Right atrium auricular region (tissue), 2 donors: ENCODE results near the gene LAMC1. TPM values are rescaled to one million over a fixed set of nuclear protein-coding genes. Genes with fewer than 3 reads are reported as not detected.

Experiments
- DNase-seq: peaks from one replicate; pipeline ENCODE4 v3.0.0-alpha.2; 2019; ENCODE audit warnings: low spot score
- H3K27ac ChIP-seq, 2 donors: fragments of 200-600 bp; sonication (generic); 1 replicate in 1 of 2; 2 replicates in 1 of 2; pipeline ENCODE4 v1.5.1; 2016 to 2019
- H3K27me3 ChIP-seq, 2 donors: fragments of 200-600 bp; sonication (generic); one replicate each; pipeline versions ENCODE4 v1.5.1 to v1.6.0; 2017 to 2019
- H3K36me3 ChIP-seq: fragments of 200-600 bp; sonication (generic); one replicate; pipeline ENCODE4 v1.5.1; 2016
- H3K4me1 ChIP-seq, 2 donors: fragments of 200-600 bp; sonication (generic); one replicate each; pipeline versions ENCODE4 v1.5.1 to v1.6.0; 2017 to 2019
- H3K4me3 ChIP-seq, 2 donors: fragments of 200-600 bp; sonication (generic); 1 replicate in 1 of 2; 2 replicates in 1 of 2; pipeline ENCODE4 v1.5.1; 2017 to 2019; ENCODE audit warnings: mild to moderate bottlenecking in 1 of 2, moderate library complexity in 1 of 2
- H3K9me3 ChIP-seq, 2 donors: fragments of 200-600 bp; sonication (generic); one replicate each; pipeline ENCODE4 v1.5.1; 2019
- total RNA-seq, 2 donors: library from RNA; depleted of rRNA; stranded (reverse); fragments of >200 nt; gene quantifications; one replicate each; pipeline ENCODE4 v1.1.0, GENCODE V29; 2016
- TF ChIP-seq, protein P1 (sequence below), 2 donors: fragments of 200-600 bp; sonication (generic); IDR thresholded peaks; one replicate each; pipeline ENCODE4 v1.5.1; 2019; ENCODE audit warnings: antibody characterized with exemption in 2 of 2

Gene LAMC1
- total RNA-seq, 2 donors from 2014 or later = 154 to 159 TPM

DNA sequence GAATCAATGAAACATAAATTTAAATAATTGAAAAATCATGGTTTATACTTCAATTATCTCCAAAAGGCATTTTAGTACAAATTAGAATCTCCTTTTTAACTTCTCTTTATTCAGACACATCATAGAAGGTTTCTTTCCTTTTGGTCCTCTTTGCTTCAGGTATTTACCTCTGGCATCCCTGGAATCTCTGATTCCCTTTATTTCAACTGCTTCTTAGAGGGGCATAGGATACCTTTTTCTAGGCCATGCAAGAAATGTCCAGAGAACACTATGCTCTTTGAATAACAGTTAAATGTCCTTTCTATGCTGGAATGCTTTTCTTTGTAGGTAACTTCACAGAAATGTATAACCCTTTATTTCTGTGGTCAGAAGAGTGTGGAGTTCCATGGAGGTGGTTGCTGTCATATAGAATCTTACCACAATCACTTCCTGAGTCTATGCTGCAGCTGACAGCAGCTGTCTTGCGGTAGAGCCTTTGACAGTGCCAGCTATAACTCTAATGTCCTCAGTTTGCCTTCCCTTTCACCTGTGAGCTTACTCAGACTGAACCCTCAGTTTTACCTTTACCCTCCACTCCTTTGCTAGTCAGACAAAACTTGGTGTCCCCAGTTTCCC is 171.4 kb downstream of the LAMC1 start:
- Histone ChIP-seq H3K27ac (no peak overlapping the region), H3K36me3 (no peaks in the 10 kb centered on the region), H3K4me3 (no peak overlapping the region), H3K27me3 (no peaks in the 10 kb centered on the region), H3K4me1 (peaks cover 0 to 5% of the 10 kb centered on the region in 2 donors), H3K9me3 (no peaks in the 10 kb centered on the region)
- TF ChIP-seq, protein P1, sequence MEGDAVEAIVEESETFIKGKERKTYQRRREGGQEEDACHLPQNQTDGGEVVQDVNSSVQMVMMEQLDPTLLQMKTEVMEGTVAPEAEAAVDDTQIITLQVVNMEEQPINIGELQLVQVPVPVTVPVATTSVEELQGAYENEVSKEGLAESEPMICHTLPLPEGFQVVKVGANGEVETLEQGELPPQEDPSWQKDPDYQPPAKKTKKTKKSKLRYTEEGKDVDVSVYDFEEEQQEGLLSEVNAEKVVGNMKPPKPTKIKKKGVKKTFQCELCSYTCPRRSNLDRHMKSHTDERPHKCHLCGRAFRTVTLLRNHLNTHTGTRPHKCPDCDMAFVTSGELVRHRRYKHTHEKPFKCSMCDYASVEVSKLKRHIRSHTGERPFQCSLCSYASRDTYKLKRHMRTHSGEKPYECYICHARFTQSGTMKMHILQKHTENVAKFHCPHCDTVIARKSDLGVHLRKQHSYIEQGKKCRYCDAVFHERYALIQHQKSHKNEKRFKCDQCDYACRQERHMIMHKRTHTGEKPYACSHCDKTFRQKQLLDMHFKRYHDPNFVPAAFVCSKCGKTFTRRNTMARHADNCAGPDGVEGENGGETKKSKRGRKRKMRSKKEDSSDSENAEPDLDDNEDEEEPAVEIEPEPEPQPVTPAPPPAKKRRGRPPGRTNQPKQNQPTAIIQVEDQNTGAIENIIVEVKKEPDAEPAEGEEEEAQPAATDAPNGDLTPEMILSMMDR (IDR thresholded peaks at IDR 0.05) = no peak
- no peak for DNase-seq

DNA sequence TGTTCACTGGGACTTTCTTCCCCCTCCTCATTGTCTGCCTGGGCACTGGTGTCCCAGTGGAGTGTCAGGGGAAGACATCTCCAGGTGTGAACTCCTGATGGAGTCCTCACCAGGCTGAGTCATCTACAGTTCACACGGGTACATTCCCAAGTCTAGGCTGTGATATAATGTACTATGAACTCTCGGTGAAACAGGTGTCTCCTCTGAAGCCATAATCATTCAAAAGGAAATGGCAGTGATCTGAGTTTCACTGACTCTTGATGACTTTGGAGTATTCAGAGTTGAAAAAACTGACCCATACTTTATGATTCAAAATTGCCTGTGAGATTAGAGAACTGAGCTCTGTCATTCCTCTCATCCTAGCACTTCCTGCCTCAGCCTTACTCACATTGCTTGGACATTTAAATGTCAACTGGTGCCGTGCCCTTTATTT is 171.9 kb downstream of the LAMC1 start:
- no peak for DNase-seq
- TF ChIP-seq, protein P1 (IDR thresholded peaks at IDR 0.05) = no peak
- no peaks in the 10 kb centered on the region for H3K27me3 ChIP-seq
- no peaks in the 10 kb centered on the region for H3K9me3 ChIP-seq
- no peak overlapping the region for H3K27ac ChIP-seq
- H3K4me3 ChIP-seq = no peak overlapping the region
- H3K36me3 ChIP-seq = no peaks in the 10 kb centered on the region
- H3K4me1 ChIP-seq = peaks cover 0 to 5% of the 10 kb centered on the region in 2 donors

Other genes starting within 250 kb of the LAMC1 start
- gene NPL, start 233.6 kb upstream of the LAMC1 start, total RNA-seq = 1 to 10 TPM; 3.4 to 4.8 TPM
- gene DHX9, start 184.1 kb upstream of the LAMC1 start, total RNA-seq = 10 to 100 TPM; 44.7 to 55.5 TPM
- not detected for gene SHCBP1L, start 70.3 kb upstream of the LAMC1 start, total RNA-seq
- 1 to 10 TPM; 2.6 to 4.9 TPM for gene LAMC2, start 162.8 kb downstream of the LAMC1 start, total RNA-seq